BJ (cell line): Measurements from ENCODE around the gene COL18A1. TPM values are rescaled to one million over a fixed set of nuclear protein-coding genes. Genes with fewer than 3 reads are reported as not detected.

Source experiments
- CTCF ChIA-PET: fragments of 350-600 bp; formaldehyde crosslinking; extraction: SDS; loops from one replicate; lab custom pipeline; 2021; ENCODE audit warnings: antibody characterized with exemption, inconsistent platforms; lab: Yijun Ruan, JAX
- POLR2A ChIA-PET: fragments of 300-600 bp; sonication (Branson Sonifier 250); formaldehyde crosslinking; extraction: SDS; loops from one replicate; lab custom pipeline; 2021; ENCODE audit warnings: antibody characterized with exemption; lab: Charles Lee
- DNase-seq: peaks from one replicate; pipeline ENCODE4 v3.0.0-alpha.2; 2011; ENCODE audit warnings: low read depth
- H3K27me3 ChIP-seq: 2 replicates; pipeline ENCODE4 v1.6.0; 2011; ENCODE audit warnings: low read length; ENCODE audit not compliant: control insufficient read depth, insufficient read depth
- H3K36me3 ChIP-seq: 2 replicates; pipeline ENCODE4 v1.5.1; 2011; ENCODE audit warnings: low read length; ENCODE audit not compliant: control insufficient read depth, insufficient read depth
- H3K4me3 ChIP-seq: 2 replicates; pipeline ENCODE4 v1.5.1; 2011; ENCODE audit warnings: low read depth, mild to moderate bottlenecking, control low read depth, low read length
- polyA plus RNA-seq: library from polyadenylated mRNA; depleted of rRNA; stranded (reverse); fragments of >200 nt; gene quantifications from 2 replicates; pipeline ENCODE4 v1.2.3, GENCODE V29; 2011
- TF ChIP-seq, protein P1 (sequence below): IDR thresholded peaks from 2 replicates; pipeline ENCODE4 v1.5.1; 2011; ENCODE audit warnings: low read depth, mild to moderate bottlenecking, control low read depth, inconsistent platforms, low read length, moderate library complexity; ENCODE audit not compliant: insufficient read depth

The COL18A1 gene
- polyA plus RNA-seq, 1 experiment: 99.7 TPM

DNA sequence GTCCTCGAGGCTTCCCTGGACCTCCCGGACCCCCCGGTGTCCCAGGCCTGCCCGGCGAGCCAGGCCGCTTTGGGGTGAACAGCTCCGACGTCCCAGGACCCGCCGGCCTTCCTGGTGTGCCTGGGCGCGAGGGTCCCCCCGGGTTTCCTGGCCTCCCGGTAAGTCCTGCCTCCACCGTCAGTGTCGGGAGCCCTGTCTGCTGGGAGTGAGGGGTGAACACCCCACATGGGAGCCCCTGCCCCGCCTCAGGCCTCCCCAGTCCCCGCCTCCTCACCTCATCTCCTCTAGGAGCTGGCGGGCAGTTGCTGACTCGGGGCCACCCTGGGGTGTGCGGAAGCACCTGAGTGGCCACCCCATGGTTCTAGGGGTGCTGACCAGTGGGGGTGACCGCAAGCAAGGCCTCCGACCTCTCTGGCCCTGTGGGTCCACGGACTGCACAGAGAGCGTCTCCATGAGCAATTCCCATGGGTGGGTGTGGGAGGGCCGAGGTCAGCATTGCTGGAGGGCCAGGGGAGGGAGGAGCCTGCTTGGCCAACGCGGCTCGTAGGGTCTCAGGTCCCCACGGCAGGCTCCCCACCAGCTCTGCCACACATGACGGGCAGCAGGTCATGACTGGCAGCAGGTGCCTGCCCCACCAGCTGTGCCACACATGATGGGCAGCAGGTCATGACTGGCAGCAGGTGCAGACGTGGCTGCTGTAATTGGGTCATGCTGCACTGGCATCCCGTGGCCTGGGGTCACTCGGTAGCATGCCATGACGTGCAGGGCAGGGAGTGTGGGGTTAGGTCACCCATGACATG, 75.9 kb downstream of the COL18A1 start:
- H3K4me3 ChIP-seq: no peak overlapping the region
- DNase-seq: no peak
- peaks cover 20% of the 10 kb centered on the region for H3K36me3 ChIP-seq
- POLR2A ChIA-PET: no interaction called here
- TF ChIP-seq, protein P1, sequence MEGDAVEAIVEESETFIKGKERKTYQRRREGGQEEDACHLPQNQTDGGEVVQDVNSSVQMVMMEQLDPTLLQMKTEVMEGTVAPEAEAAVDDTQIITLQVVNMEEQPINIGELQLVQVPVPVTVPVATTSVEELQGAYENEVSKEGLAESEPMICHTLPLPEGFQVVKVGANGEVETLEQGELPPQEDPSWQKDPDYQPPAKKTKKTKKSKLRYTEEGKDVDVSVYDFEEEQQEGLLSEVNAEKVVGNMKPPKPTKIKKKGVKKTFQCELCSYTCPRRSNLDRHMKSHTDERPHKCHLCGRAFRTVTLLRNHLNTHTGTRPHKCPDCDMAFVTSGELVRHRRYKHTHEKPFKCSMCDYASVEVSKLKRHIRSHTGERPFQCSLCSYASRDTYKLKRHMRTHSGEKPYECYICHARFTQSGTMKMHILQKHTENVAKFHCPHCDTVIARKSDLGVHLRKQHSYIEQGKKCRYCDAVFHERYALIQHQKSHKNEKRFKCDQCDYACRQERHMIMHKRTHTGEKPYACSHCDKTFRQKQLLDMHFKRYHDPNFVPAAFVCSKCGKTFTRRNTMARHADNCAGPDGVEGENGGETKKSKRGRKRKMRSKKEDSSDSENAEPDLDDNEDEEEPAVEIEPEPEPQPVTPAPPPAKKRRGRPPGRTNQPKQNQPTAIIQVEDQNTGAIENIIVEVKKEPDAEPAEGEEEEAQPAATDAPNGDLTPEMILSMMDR: no peak
- CTCF ChIA-PET: interaction anchor here (1.0 kb wide), 1 partner anchor 22 kb away, joined by 3 read pairs; no protein-coding TSS in a partner anchor
- H3K27me3 ChIP-seq: no peaks in the 10 kb centered on the region

GRCh38 chr21:45481566-45481965, 76.6 kb downstream of the COL18A1 start:
- DNase-seq: no peak
- CTCF ChIA-PET: no interaction called here
- POLR2A ChIA-PET: no interaction called here
- peaks cover 18% of the 10 kb centered on the region for H3K36me3 ChIP-seq
- H3K4me3 ChIP-seq: no peak overlapping the region
- H3K27me3 ChIP-seq: no peaks in the 10 kb centered on the region
- TF ChIP-seq, protein P1: no peak

- ChIA-PET POLR2A (no interaction called here), CTCF (no interaction called here)
- Histone ChIP-seq H3K4me3 (no peak overlapping the region), H3K36me3 (peaks cover 19% of the 10 kb centered on the region), H3K27me3 (no peaks in the 10 kb centered on the region)
- TF ChIP-seq, protein P1: no peak
- no peak for DNase-seq
These were observed 77.3 kb downstream of the COL18A1 start for GRCh38 chr21:45481977-45482898.

DNA sequence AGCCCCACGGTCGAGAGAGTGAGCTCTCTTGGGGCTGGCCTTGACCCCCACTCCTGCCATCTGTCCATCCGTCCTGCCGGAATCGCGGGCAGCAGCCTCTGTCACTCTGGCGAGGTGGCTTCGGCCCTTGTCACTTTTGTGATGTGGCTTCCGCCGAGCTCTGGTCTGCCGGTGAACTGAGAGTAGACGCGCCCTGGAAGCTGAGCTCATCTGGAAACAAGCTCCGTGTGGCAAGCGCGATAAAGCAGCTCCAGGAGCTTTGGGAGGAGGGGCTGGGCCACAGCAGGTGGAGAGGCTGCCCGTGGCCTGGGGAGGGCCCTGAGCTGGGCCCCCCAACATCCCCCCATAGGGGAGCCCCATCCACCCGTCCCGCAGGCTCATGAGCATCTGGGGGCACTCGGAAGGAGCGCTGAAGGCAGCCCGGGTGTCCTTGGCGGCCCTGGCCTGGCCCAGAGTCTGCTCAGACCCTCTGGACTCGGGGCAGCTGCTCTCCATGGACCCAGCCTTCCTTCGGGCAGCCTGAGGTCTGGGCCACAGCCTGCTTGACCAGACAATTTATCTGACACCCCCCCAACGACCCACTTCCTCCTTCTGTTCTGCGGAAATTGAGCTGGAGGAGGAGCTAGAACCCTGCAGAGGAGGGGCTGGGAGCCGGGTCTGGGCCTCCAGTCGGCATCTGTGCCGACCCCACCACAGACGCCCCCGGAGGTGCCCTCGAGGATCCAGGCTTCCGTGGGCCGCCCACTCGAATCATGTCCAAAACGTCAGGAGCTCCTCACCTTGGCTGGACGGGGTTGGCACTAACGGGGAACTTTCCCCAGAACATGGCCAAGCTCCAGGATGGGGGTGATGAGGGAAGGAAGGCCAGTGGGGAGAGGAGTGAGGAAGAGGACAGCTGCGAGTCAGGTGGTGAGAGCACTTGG, 78.2 kb downstream of the COL18A1 start:
- CTCF ChIA-PET: interaction anchor here (1.5 kb wide), 1 partner anchor 12 kb away, joined by 4 read pairs; no protein-coding TSS in a partner anchor
- no peak for DNase-seq
- TF ChIP-seq, protein P1: no peak

More for the DNA sequence above, 78.2 kb downstream of the COL18A1 start:
- POLR2A ChIA-PET: no interaction called here
- Histone ChIP-seq H3K27me3 (no peaks in the 10 kb centered on the region), H3K36me3 (peaks cover 16% of the 10 kb centered on the region), H3K4me3 (no peak overlapping the region)
